ENCODE results near the gene PPP4C. TPM values are rescaled to one million over a fixed set of nuclear protein-coding genes. Genes with fewer than 3 reads are reported as not detected.

The PPP4C gene
- total RNA-seq, 1 experiment from 2014 or later: 165 TPM

GRCh38 chr16:30060836-30061554, 14.8 kb upstream of the PPP4C start:
- Histone ChIP-seq H3K9me3 (ENCODE audit: control insufficient read depth in 1 of 2, insufficient read depth in 1 of 2, low read depth in 1 of 2, low read length in 2 of 2) (no peaks in the 10 kb centered on the region), H3K4me1 (ENCODE audit: control insufficient read depth in 1 of 2, insufficient read depth in 2 of 2, low read length in 2 of 2) (peaks cover 17 to 27% of the 10 kb centered on the region in 2 experiments), H3K4me3 (replicated peaks in 1 of 2; ENCODE audit: low read depth in 1 of 2, low read length in 2 of 2) (no peak overlapping the region), H3K27ac (ENCODE audit: low read depth, low read length) (peak overlapping the region; percentile 8; the same call in 1 of the 2 replicates), H3K79me2 (ENCODE audit: insufficient read depth, low read length) (peaks cover 13% of the 10 kb centered on the region), H3K9ac (ENCODE audit: low read length) (0 out of 2 replicates have a peak overlapping the region, but pooled peaks have one; percentile 18), H3K27me3 (ENCODE audit: insufficient read depth, low read length) (no peaks in the 10 kb centered on the region), H3K36me3 (ENCODE audit: control insufficient read depth in 1 of 2, insufficient read depth in 2 of 2, low read length in 2 of 2) (peaks cover 0 to 5% of the 10 kb centered on the region in 2 experiments; a peak in 3 of 4 replicates), H2AFZ (ENCODE audit: low read depth, low read length, poor library complexity, severe bottlenecking) (no peak overlapping the region), H4K20me1 (ENCODE audit: insufficient read depth) (no peaks in the 10 kb centered on the region), H3K9me2 (ENCODE audit: insufficient read depth) (no peaks in the 10 kb centered on the region), H3K4me2 (ENCODE audit: low read length) (peak overlapping the region; percentile 9; the same call in 1 of the 2 replicates)
- CTCF ChIA-PET: interaction anchor here (0.7 kb wide), 2 partner anchors 31 to 345 kb away, joined by 3 read pairs; no protein-coding TSS in a partner anchor
- RAD21 ChIA-PET (ENCODE audit: low non-redundant PET in 1 of 2, low total read pairs in 2 of 2, uncharacterized antibody in 2 of 2, unreplicated experiment in 2 of 2): no interaction called here
- no peak for ATAC-seq
- intact Hi-C loops (cut with micrococcal nuclease): no loop called here
- no TSS peak for BruUV-seq (replicated peaks)
- TF ChIP-seq CEBPB (IDR thresholded peaks at IDR 0.05; ENCODE audit: low read depth) (no peak), MAX (IDR thresholded peaks at IDR 0.05) (no peak), POLR2A (IDR thresholded peaks at IDR 0.05; ENCODE audit: borderline replicate concordance, extremely low read depth, insufficient read depth, insufficient read length) (no peak), EGR1 (IDR thresholded peaks at IDR 0.05; ENCODE audit: low read depth) (no peak), JUND (IDR thresholded peaks at IDR 0.05) (no peak), EZH2phosphoT487 (IDR thresholded peaks at IDR 0.05; ENCODE audit: borderline replicate concordance) (no peak), CBX3 (IDR thresholded peaks at IDR 0.05; ENCODE audit: low read depth) (no peak), ELF1 (IDR thresholded peaks at IDR 0.05; ENCODE audit: borderline replicate concordance, low read depth) (no peak), ZFX (IDR thresholded peaks at IDR 0.05) (no peak), POLR2AphosphoS5 (IDR thresholded peaks at IDR 0.05; ENCODE audit: low read depth, low read length) (no peak), TCF7L2 (IDR thresholded peaks at IDR 0.05; ENCODE audit: borderline replicate concordance, extremely low read depth, insufficient read depth, insufficient read length) (no peak), YY1 (IDR thresholded peaks at IDR 0.05; ENCODE audit: extremely low read depth, insufficient replicate concordance, low read depth, low read length) (no peak)
- no peak for DNase-seq (ENCODE audit: low read depth, low spot score)
- POLR2A ChIA-PET: no interaction called here
